Renal cortical epithelial cell (primary cell): Measurements from ENCODE around the gene APEH. TPM values are rescaled to one million over a fixed set of nuclear protein-coding genes. Genes with fewer than 3 reads are reported as not detected.
"Not testable (repeated sequence)": the region's sequence is repeated elsewhere in the genome, so short reads cannot be mapped to it uniquely, and the experiment has no call there.

Source experiments
- DNase-seq: peaks from one replicate; pipeline ENCODE4 v3.0.0-alpha.2; 2011; ENCODE audit warnings: low read depth
- total RNA-seq: library from RNA; depleted of rRNA; stranded (reverse); fragments of >200 nt; gene quantifications from 2 replicates; pipeline ENCODE4 v1.2.3, GENCODE V29; 2014

Gene APEH
- total RNA-seq, 1 donor from 2014 or later = 233 TPM

GRCh38 chr3:49668861-49669260 lies 5.3 kb upstream of the APEH start:
- DNase-seq = peak; percentile 84

GRCh38 chr3:49669352-49669751 lies 4.8 kb upstream of the APEH start:
- DNase-seq = no peak

GRCh38 chr3:49670940-49671290 lies 3.2 kb upstream of the APEH start:
- DNase-seq = no peak

- peak; percentile 56 for DNase-seq
Observed at GRCh38 chr3:49671291-49672288, 2.6 kb upstream of the APEH start.

- no peak for DNase-seq
Observed at GRCh38 chr3:49673121-49673714, 933 bp upstream of the APEH start.

GRCh38 chr3:49674497-49674983 lies 389 bp downstream of the APEH start:
- no peak for DNase-seq

- DNase-seq = no peak
Observed at GRCh38 chr3:49675912-49676311, 1.8 kb downstream of the APEH start.

- DNase-seq = no peak
Observed at GRCh38 chr3:49680493-49681231, 6.5 kb downstream of the APEH start.

- DNase-seq = no peak
Observed at GRCh38 chr3:49681232-49681522, 7.0 kb downstream of the APEH start.

- no peak for DNase-seq
Observed at GRCh38 chr3:49681543-49681942, 7.4 kb downstream of the APEH start.

- DNase-seq = peak; percentile 79
Observed at GRCh38 chr3:49683162-49683561, 9.0 kb downstream of the APEH start.

- DNase-seq = not testable (repeated sequence)
Observed at GRCh38 chr3:49684453-49684852, 10.3 kb downstream of the APEH start.

- not testable (repeated sequence) for DNase-seq
Observed at GRCh38 chr3:49685103-49685502, 11.0 kb downstream of the APEH start.

- DNase-seq = not testable (repeated sequence)
Observed at GRCh38 chr3:49685846-49686245, 11.7 kb downstream of the APEH start.

GRCh38 chr3:49686346-49686745 lies 12.2 kb downstream of the APEH start:
- DNase-seq = not testable (repeated sequence)

GRCh38 chr3:49686769-49687423 lies 12.7 kb downstream of the APEH start:
- DNase-seq = peak; percentile 57

- DNase-seq = not testable (repeated sequence)
Observed at GRCh38 chr3:49687424-49687795, 13.3 kb downstream of the APEH start.

GRCh38 chr3:49688338-49689045 lies 14.3 kb downstream of the APEH start:
- not testable (repeated sequence) for DNase-seq

GRCh38 chr3:49689046-49689907 lies 15.1 kb downstream of the APEH start, which contains the start of the genes MST1 and RNF123:
Gene MST1, minus strand, starts transcription at chr3:49689474. Its CDS starts 783 bp downstream, at chr3:49688691.
Gene RNF123, plus strand, starts transcription at chr3:49689557. Its CDS starts 1,609 bp downstream, at chr3:49691166.
- peak; percentile 69 for DNase-seq
